Astrocyte (in vitro differentiated cells and primary cell): ENCODE results near the gene VPS26C. TPM values are rescaled to one million over a fixed set of nuclear protein-coding genes. Genes with fewer than 3 reads are reported as not detected.

Experiments used
- DNase-seq: peaks from one replicate; pipeline ENCODE4 v3.0.0-alpha.2; 2010; ENCODE audit warnings: low read depth
- FAIRE-seq: peaks from 2 replicates; lab custom pipeline; 2011; peaks lifted over from hg19 to GRCh38; lab: Jason Lieb, UNC
- H2AFZ ChIP-seq: 2 replicates; pipeline ENCODE4 v1.6.0; 2012; ENCODE audit warnings: low read depth, low read length, inconsistent platforms
- H3K27ac ChIP-seq: 2 replicates; pipeline ENCODE4 v1.5.1; 2011; ENCODE audit warnings: low read depth, low read length, inconsistent platforms
- H3K27me3 ChIP-seq: 2 replicates; pipeline ENCODE4 v1.6.0; 2011; ENCODE audit warnings: low read length, inconsistent platforms; ENCODE audit not compliant: insufficient read depth
- H3K36me3 ChIP-seq: 2 replicates; pipeline ENCODE4 v1.5.1; 2011; ENCODE audit warnings: low read length, inconsistent platforms; ENCODE audit not compliant: insufficient read depth
- H3K4me1 ChIP-seq: 2 replicates; pipeline ENCODE4 v1.5.1; 2011; ENCODE audit warnings: low read length, inconsistent platforms; ENCODE audit not compliant: insufficient read depth
- H3K4me2 ChIP-seq: 2 replicates; pipeline ENCODE4 v1.6.0; 2012; ENCODE audit warnings: low read length, inconsistent platforms
- H3K4me3 ChIP-seq: 2 replicates; pipeline ENCODE4 v1.5.1; 2011; ENCODE audit warnings: low read depth, mild to moderate bottlenecking, low read length, inconsistent platforms; ENCODE audit not compliant: insufficient read depth
- H3K79me2 ChIP-seq: 2 replicates; pipeline ENCODE4 v1.6.0; 2012; ENCODE audit warnings: mild to moderate bottlenecking, low read length, inconsistent platforms; ENCODE audit not compliant: insufficient read depth
- H3K9ac ChIP-seq: 2 replicates; pipeline ENCODE4 v1.6.0; 2012; ENCODE audit warnings: mild to moderate bottlenecking, low read length, inconsistent platforms
- H3K9me3 ChIP-seq: 2 replicates; pipeline ENCODE4 v1.5.1; 2012; ENCODE audit warnings: low read depth, mild to moderate bottlenecking, low read length, inconsistent platforms; ENCODE audit not compliant: insufficient read depth
- H4K20me1 ChIP-seq: 2 replicates; pipeline ENCODE4 v1.6.0; 2012; ENCODE audit warnings: low read length, inconsistent platforms; ENCODE audit not compliant: insufficient read depth
- H3K27ac Mint-ChIP-seq: one replicate; pipeline ENCODE4 v1.8.0; 2021; ENCODE audit warnings: mild to moderate bottlenecking, mixed read lengths; ENCODE audit not compliant: unreplicated experiment
- H3K27me3 Mint-ChIP-seq: one replicate; pipeline ENCODE4 v1.8.0; 2021; ENCODE audit warnings: low read depth, mixed read lengths; ENCODE audit not compliant: unreplicated experiment
- H3K36me3 Mint-ChIP-seq: one replicate; pipeline ENCODE4 v1.8.0; 2021; ENCODE audit warnings: low read depth, mixed read lengths; ENCODE audit not compliant: unreplicated experiment
- H3K4me1 Mint-ChIP-seq: one replicate; pipeline ENCODE4 v1.8.0; 2021; ENCODE audit warnings: low read depth, mixed read lengths; ENCODE audit not compliant: unreplicated experiment
- H3K4me3 Mint-ChIP-seq: one replicate; pipeline ENCODE4 v1.8.0; 2021; ENCODE audit warnings: mild to moderate bottlenecking, moderate library complexity, mixed read lengths; ENCODE audit not compliant: unreplicated experiment
- H3K9me3 Mint-ChIP-seq: one replicate; pipeline ENCODE4 v1.8.0; 2021; ENCODE audit warnings: mild to moderate bottlenecking, mixed read lengths; ENCODE audit not compliant: unreplicated experiment
- CTCF ChIP-seq: IDR thresholded peaks from 2 replicates; pipeline ENCODE4 v1.5.1; 2011; ENCODE audit warnings: low read depth, mild to moderate bottlenecking, inconsistent platforms, low read length, moderate library complexity; ENCODE audit not compliant: insufficient read depth
- EZH2 ChIP-seq: IDR thresholded peaks from 2 replicates; pipeline ENCODE4 v1.6.1; 2012; ENCODE audit warnings: mild to moderate bottlenecking, low read length, inconsistent platforms; ENCODE audit not compliant: insufficient read depth
- total RNA-seq: library from RNA; stranded (reverse); gene quantifications from 2 replicates; pipeline ENCODE4 v1.2.1, GENCODE V29; 2021

Gene VPS26C
- total RNA-seq, 1 donor from 2014 or later, result 52.9 TPM

- Histone ChIP-seq H3K9me3 (no peaks in the 10 kb centered on the region), H2AFZ (no peak overlapping the region), H3K4me3 (no peak overlapping the region), H3K9ac (no peak overlapping the region), H3K36me3 (peaks cover 44% of the 10 kb centered on the region), H3K27ac (no peak overlapping the region), H3K4me1 (peaks cover 18% of the 10 kb centered on the region), H3K4me2 (no peak overlapping the region), H3K79me2 (peaks cover 6% of the 10 kb centered on the region), H4K20me1 (peaks cover 41% of the 10 kb centered on the region), H3K27me3 (no peaks in the 10 kb centered on the region)
- H3K4me3 Mint-ChIP-seq, result no peak overlapping the region
- peaks cover 12% of the 10 kb centered on the region for H3K4me1 Mint-ChIP-seq
- H3K27me3 Mint-ChIP-seq, result no peaks in the 10 kb centered on the region
- FAIRE-seq (no peak), DNase-seq (no peak)
- H3K27ac Mint-ChIP-seq, result no peak overlapping the region
- H3K36me3 Mint-ChIP-seq, result peaks cover 28% of the 10 kb centered on the region
- H3K9me3 Mint-ChIP-seq, result peaks cover 2% of the 10 kb centered on the region
- no peak for TF ChIP-seq EZH2
- TF ChIP-seq CTCF, result no peak
These were observed 71.5 kb downstream of the VPS26C start for GRCh38 chr21:37195610-37196009.

GRCh38 chr21:37195059-37195458 is 72.1 kb downstream of the VPS26C start:
- TF ChIP-seq CTCF, result no peak
- no peak for TF ChIP-seq EZH2
- Mint-ChIP-seq H3K27me3 (no peaks in the 10 kb centered on the region), H3K9me3 (peaks cover 2% of the 10 kb centered on the region), H3K27ac (no peak overlapping the region), H3K4me3 (no peak overlapping the region), H3K36me3 (peaks cover 31% of the 10 kb centered on the region), H3K4me1 (peaks cover 12% of the 10 kb centered on the region)
- Histone ChIP-seq H3K4me1 (peaks cover 18% of the 10 kb centered on the region), H3K27ac (no peak overlapping the region), H3K27me3 (no peaks in the 10 kb centered on the region), H3K4me3 (no peak overlapping the region), H3K36me3 (peaks cover 44% of the 10 kb centered on the region), H2AFZ (no peak overlapping the region), H4K20me1 (peaks cover 38% of the 10 kb centered on the region), H3K4me2 (no peak overlapping the region), H3K9me3 (no peaks in the 10 kb centered on the region), H3K9ac (no peak overlapping the region), H3K79me2 (peaks cover 6% of the 10 kb centered on the region)
- DNase-seq, result no peak
- FAIRE-seq, result no peak

- Histone ChIP-seq H3K36me3 (peaks cover 51% of the 10 kb centered on the region), H3K4me3 (no peak overlapping the region)
- no peak overlapping the region for H3K27ac Mint-ChIP-seq
These were observed 73.5 kb downstream of the VPS26C start for GRCh38 chr21:37193676-37194075.

More at GRCh38 chr21:37193676-37194075, 73.5 kb downstream of the VPS26C start:
- Histone ChIP-seq H3K4me1 (peaks cover 7% of the 10 kb centered on the region), H3K27me3 (no peaks in the 10 kb centered on the region), H2AFZ (no peak overlapping the region), H3K27ac (no peak overlapping the region), H3K79me2 (peaks cover 6% of the 10 kb centered on the region), H3K9me3 (no peaks in the 10 kb centered on the region), H3K9ac (no peak overlapping the region), H3K4me2 (no peak overlapping the region), H4K20me1 (peaks cover 29% of the 10 kb centered on the region)
- H3K4me3 Mint-ChIP-seq, result no peak overlapping the region
- H3K36me3 Mint-ChIP-seq, result peaks cover 24% of the 10 kb centered on the region
- H3K9me3 Mint-ChIP-seq, result peaks cover 2% of the 10 kb centered on the region
- DNase-seq (no peak), FAIRE-seq (no peak)
- TF ChIP-seq EZH2 (no peak), CTCF (no peak)
- peaks cover 1% of the 10 kb centered on the region for H3K4me1 Mint-ChIP-seq
- H3K27me3 Mint-ChIP-seq, result no peaks in the 10 kb centered on the region
